ENCODE data around the gene ALMS1.

Gene ALMS1

GRCh38 chr2:73426176-73426575 lies 40.5 kb downstream of the ALMS1 start:
- no peaks in the 10 kb centered on the region for H3K36me3 ChIP-seq (ENCODE audit: low read length)
- no peak for TF ChIP-seq CTCF (IDR thresholded peaks at IDR 0.05; ENCODE audit: insufficient read depth, low read length, poor library complexity, severe bottlenecking)
- no peak for TF ChIP-seq EZH2phosphoT487 (conservative IDR thresholded peaks at IDR 0.05; ENCODE audit: low read length)
- no peak overlapping the region for H3K9ac ChIP-seq (ENCODE audit: low read length)
- H3K9me3 ChIP-seq (ENCODE audit: insufficient read depth, low read length), result no peaks in the 10 kb centered on the region
- no peak overlapping the region for H3K4me2 ChIP-seq (ENCODE audit: low read depth, low read length, poor library complexity, severe bottlenecking)
- no peaks in the 10 kb centered on the region for H4K20me1 ChIP-seq (ENCODE audit: low read depth, low read length)
- no peak overlapping the region for H3K27ac ChIP-seq (ENCODE audit: low read depth, low read length)
- no peaks in the 10 kb centered on the region for H3F3A ChIP-seq (ENCODE audit: insufficient read depth)
- H3K79me2 ChIP-seq (ENCODE audit: insufficient read depth, low read length), result no peaks in the 10 kb centered on the region
- no peak overlapping the region for H2AFZ ChIP-seq (ENCODE audit: low read depth, low read length, severe bottlenecking)
- H3K9me2 ChIP-seq (replicated peaks; ENCODE audit: insufficient read depth, low read length), result no peaks in the 10 kb centered on the region
- H3K4me3 ChIP-seq (ENCODE audit: insufficient read depth, low read length, poor library complexity, severe bottlenecking), result no peak overlapping the region
- H3K27me3 ChIP-seq (ENCODE audit: low read length), result no peaks in the 10 kb centered on the region

- no peaks in the 10 kb centered on the region; the same call in 1 of the 2 replicates for H3K79me2 ChIP-seq (ENCODE audit: insufficient read depth, low read length)
- no peaks in the 10 kb centered on the region for H4K20me1 ChIP-seq (ENCODE audit: low read depth, low read length)
- H3K27ac ChIP-seq (ENCODE audit: low read depth, low read length), result no peak overlapping the region
- no peaks in the 10 kb centered on the region for H3K9me2 ChIP-seq (replicated peaks; ENCODE audit: insufficient read depth, low read length)
- H3K4me3 ChIP-seq (ENCODE audit: insufficient read depth, low read length, poor library complexity, severe bottlenecking), result no peak overlapping the region
- no peaks in the 10 kb centered on the region for H3K27me3 ChIP-seq (ENCODE audit: low read length)
- TF ChIP-seq CTCF (IDR thresholded peaks at IDR 0.05; ENCODE audit: insufficient read depth, low read length, poor library complexity, severe bottlenecking) (no peak), EZH2phosphoT487 (conservative IDR thresholded peaks at IDR 0.05; ENCODE audit: low read length) (no peak)
- no peak overlapping the region for H3K4me2 ChIP-seq (ENCODE audit: low read depth, low read length, poor library complexity, severe bottlenecking)
- H3K36me3 ChIP-seq (ENCODE audit: low read length), result peaks cover 26% of the 10 kb centered on the region
- no peaks in the 10 kb centered on the region for H3F3A ChIP-seq (ENCODE audit: insufficient read depth)
- H3K9me3 ChIP-seq (ENCODE audit: insufficient read depth, low read length), result peaks cover 9% of the 10 kb centered on the region; the same call in 1 of the 2 replicates
- no peak overlapping the region for H2AFZ ChIP-seq (ENCODE audit: low read depth, low read length, severe bottlenecking)
- no peak overlapping the region for H3K9ac ChIP-seq (ENCODE audit: low read length)
These were observed 50.4 kb downstream of the ALMS1 start for GRCh38 chr2:73436019-73436418.

- no peak overlapping the region for H3K27ac ChIP-seq (ENCODE audit: low read depth, low read length)
- no peaks in the 10 kb centered on the region for H3K79me2 ChIP-seq (ENCODE audit: insufficient read depth, low read length)
- no peaks in the 10 kb centered on the region for H3K36me3 ChIP-seq (ENCODE audit: low read length)
- H2AFZ ChIP-seq (ENCODE audit: low read depth, low read length, severe bottlenecking), result no peak overlapping the region
- no peaks in the 10 kb centered on the region for H3K27me3 ChIP-seq (ENCODE audit: low read length)
- no peak overlapping the region for H3K4me3 ChIP-seq (ENCODE audit: insufficient read depth, low read length, poor library complexity, severe bottlenecking)
- TF ChIP-seq CTCF (IDR thresholded peaks at IDR 0.05; ENCODE audit: insufficient read depth, low read length, poor library complexity, severe bottlenecking) (no peak), EZH2phosphoT487 (conservative IDR thresholded peaks at IDR 0.05; ENCODE audit: low read length) (no peak)
- no peaks in the 10 kb centered on the region for H3F3A ChIP-seq (ENCODE audit: insufficient read depth)
- H4K20me1 ChIP-seq (ENCODE audit: low read depth, low read length), result no peaks in the 10 kb centered on the region
- H3K9me2 ChIP-seq (replicated peaks; ENCODE audit: insufficient read depth, low read length), result no peaks in the 10 kb centered on the region
- no peak overlapping the region for H3K4me2 ChIP-seq (ENCODE audit: low read depth, low read length, poor library complexity, severe bottlenecking)
- H3K9me3 ChIP-seq (ENCODE audit: insufficient read depth, low read length), result no peaks in the 10 kb centered on the region
- H3K9ac ChIP-seq (ENCODE audit: low read length), result no peak overlapping the region
These were observed 58.6 kb downstream of the ALMS1 start for GRCh38 chr2:73444202-73444601.
